Left colon (tissue), 2 donors: ENCODE measurements around the gene GLG1. TPM values are rescaled to one million over a fixed set of nuclear protein-coding genes. Genes with fewer than 3 reads are reported as not detected.
A peak's percentile ranks its signal among the peaks of the same experiment; 100 is the strongest.
"Not testable (repeated sequence)": the region's sequence is repeated elsewhere in the genome, so short reads cannot be mapped to it uniquely, and the experiment has no call there.

Experiments
- ATAC-seq: fragments of 200-7000 bp; cut with Tn5 transposase; one replicate; pipeline ENCODE4 v1.9.1; 2020; ENCODE audit warnings: mild to moderate bottlenecking, moderate library complexity
- DNase-seq, 2 donors: peaks; one replicate each; pipeline ENCODE4 v3.0.0-alpha.2; 2020
- intact Hi-C, 2 donors: fragments of 100-400 bp; cut with DNase I in 1 of 2; cut with micrococcal nuclease in 1 of 2; formaldehyde crosslinking; loops; one replicate each; pipeline versions ENCODE4 v1.11.2 to v1.14.0; 2022; cut with DNase I, micrococcal nuclease
- total RNA-seq, 2 donors: library from RNA; stranded (reverse); fragmentation: NEBNext Ultra II Directional; extraction: Animal tissue kit (Norgen Biotek cat#: 25700); gene quantifications; one replicate each; pipeline ENCODE4 v1.2.1, GENCODE V29; 2021
- donor health status: DM: no; HTN: no; CAD: no.
- donor health status: DM: yes; HTN: yes; CAD: no.

GLG1 gene
- total RNA-seq, 2 donors from 2014 or later: 97.1 to 99.5 TPM

DNA sequence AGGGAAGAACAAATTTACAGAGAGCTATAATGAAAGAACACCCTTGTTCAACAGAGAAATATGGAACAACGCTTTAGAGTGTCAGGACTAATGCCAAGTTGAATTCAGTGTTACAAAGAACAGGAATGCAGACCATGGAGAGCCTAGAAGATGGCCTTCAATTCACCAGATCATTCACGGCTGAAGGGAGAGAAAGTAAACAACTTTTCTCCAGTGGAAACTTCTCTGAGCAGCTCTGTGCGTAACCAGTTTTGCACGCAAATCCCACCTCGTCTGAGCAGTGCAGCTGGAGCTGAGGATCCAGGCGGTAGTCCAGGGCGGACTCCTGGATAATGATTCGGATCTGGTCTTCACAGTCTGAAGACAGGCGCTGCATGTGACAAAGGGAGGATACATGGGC, 145.1 kb downstream of the GLG1 start:
- intact Hi-C loops: no loop called here
- ATAC-seq (no peak), DNase-seq (no peak)

- intact Hi-C loops: no loop called here
- no peak for DNase-seq
- no peak for ATAC-seq
Observed at GRCh38 chr16:74460542-74460941, 146.4 kb downstream of the GLG1 start.

GRCh38 chr16:74456290-74456625, 150.7 kb downstream of the GLG1 start:
- ATAC-seq (no peak), DNase-seq (no peak)
- intact Hi-C loops: loop anchor here in 1 of 2 donors (10.0 kb wide), 1 partner anchor 169 kb away; no protein-coding TSS in a partner anchor

DNA sequence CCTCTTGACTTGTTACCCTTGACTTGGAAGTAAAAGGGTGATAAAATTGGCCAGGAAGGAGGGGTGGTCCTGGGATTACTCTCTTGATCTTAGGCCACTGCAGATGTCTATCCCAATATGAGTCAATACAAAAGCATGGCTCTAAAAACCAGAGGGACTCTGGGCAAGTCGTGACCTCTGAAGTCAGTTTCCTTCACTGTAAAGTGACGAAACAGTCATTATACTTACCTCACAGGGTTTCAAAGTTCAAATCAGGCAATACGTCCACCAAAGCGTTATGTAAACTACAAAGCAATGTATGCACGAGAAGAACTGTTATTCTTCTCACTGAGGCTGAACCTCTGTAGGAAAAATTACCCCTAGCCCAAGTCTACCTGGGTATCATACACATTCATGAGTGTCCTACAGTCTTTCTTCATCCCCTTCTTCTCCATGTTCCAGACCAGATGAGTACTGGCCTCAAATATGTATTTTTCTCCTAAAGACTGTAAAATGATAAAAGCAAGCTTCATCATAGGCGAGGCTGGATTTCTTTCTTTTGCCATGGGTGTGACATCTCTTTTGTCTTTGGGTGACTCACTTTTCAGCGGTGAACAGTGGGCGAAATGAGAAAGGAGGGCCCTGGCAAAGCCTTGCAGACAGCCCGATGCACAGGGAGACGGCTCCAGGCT, 151.2 kb downstream of the GLG1 start:
- intact Hi-C loops: loop anchor here in 1 of 2 donors (10.0 kb wide), 1 partner anchor 169 kb away; no protein-coding TSS in a partner anchor
- DNase-seq (no peak), ATAC-seq (peak; percentile 34)

DNA sequence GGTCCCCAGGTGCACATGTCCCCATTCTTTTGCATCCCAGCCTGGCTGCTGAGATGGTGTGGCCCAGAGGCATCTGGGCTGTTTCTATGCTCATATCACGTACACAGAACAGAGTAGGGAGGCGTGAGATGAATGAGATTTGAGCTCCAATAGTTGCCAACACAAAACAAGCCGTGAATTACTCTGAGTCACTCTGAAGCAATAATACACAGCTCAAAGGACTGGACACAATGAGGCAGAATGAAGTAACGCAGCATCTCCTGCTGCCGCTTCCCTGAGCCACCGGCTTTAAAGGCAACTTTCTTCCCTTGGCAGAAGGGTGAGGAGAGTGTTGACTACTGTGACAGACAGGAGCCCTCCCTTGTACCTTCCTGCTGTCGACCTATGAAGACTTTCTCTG, 151.7 kb downstream of the GLG1 start:
- ATAC-seq (peak; percentile 51), DNase-seq (no peak)
- intact Hi-C loops: loop anchor here in 1 of 2 donors (10.0 kb wide), 1 partner anchor 170 kb away; no protein-coding TSS in a partner anchor

DNA sequence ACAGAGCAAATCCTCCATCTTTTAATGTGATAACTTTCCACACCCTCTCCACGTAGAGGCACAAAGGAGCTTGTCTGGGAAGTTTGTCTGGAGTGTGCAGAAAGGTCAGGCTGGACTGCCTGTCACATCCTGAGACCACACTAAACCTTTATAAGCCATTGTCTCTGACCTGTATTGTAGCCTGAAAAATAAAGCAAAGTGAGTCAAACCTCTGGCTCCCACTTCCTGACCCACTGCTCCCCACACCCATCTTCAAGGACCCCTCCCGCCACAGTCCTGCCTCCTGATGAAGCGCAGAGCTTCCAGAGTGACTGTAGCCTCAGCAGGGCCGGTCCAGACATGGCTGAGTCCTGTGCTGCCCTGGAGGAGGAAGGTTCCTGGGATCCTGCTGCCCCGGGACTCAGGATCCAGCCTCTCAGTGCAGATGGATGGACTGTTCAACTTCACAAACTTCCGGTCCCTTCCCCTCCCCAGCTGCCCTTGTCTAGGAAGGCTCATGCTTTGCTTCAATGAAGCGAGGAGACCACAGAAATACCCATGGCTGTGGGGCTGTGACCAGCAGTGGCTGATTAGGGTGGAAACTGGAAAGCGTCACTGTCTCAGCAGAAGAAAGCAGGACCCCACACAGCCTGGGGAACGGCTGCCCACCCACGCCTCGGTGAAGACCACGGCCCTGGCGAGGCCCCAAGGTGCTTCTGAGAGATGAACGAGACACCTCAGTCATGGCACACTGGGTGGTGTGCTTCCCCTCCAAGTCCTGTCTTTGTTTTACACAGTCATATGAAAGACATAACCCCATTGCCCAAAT, 154.8 kb downstream of the GLG1 start:
- ATAC-seq: no peak
- intact Hi-C loops: loop anchor here in 1 of 2 donors (10.0 kb wide), 1 partner anchor 173 kb away; no protein-coding TSS in a partner anchor

GRCh38 chr16:74450967-74451760, 155.8 kb downstream of the GLG1 start:
- intact Hi-C loops: loop anchor here in 1 of 2 donors (10.0 kb wide), 1 partner anchor 174 kb away; no protein-coding TSS in a partner anchor
- DNase-seq (no peak), ATAC-seq (no peak)

More for the DNA sequence above, 154.8 kb downstream of the GLG1 start:
- no peak for DNase-seq

GRCh38 chr16:74450236-74450635, 156.7 kb downstream of the GLG1 start:
- intact Hi-C loops: loop anchor here in 1 of 2 donors (10.0 kb wide), 1 partner anchor 175 kb away; no protein-coding TSS in a partner anchor
- no peak for DNase-seq
- ATAC-seq: no peak

GRCh38 chr16:74449470-74449869, 157.4 kb downstream of the GLG1 start:
- ATAC-seq (peak; percentile 37), DNase-seq (peak; percentile 19 to 36)

GRCh38 chr16:74448990-74449389, 157.9 kb downstream of the GLG1 start:
- intact Hi-C loops: no loop called here
- ATAC-seq: peak; percentile 92
- peak; percentile 56 to 68 for DNase-seq

More at GRCh38 chr16:74449470-74449869, 157.4 kb downstream of the GLG1 start:
- intact Hi-C loops: no loop called here

GRCh38 chr16:74447578-74447977, 159.3 kb downstream of the GLG1 start:
- DNase-seq (no peak), ATAC-seq (no peak)
- intact Hi-C loops: no loop called here

DNA sequence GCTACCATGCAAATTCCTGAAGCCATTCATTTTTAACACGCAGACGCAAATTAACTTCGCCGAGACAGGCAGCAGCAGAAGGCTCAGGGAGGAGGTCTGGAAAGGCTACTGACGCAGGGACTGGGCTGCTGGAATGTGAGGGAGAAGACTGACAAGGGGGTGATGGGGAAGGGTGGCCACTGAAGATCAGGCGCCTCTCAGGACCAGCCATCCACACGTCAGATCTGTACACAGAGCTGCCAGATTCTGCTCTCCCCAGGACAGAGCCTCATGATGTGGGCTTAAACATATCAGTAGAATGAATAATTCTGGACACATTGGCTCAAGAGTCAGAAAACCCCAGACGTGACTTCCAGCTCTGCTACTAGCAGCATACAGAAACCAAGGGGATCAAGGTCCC, 160.0 kb downstream of the GLG1 start:
- intact Hi-C loops: no loop called here
- DNase-seq (no peak), ATAC-seq (no peak)

DNA sequence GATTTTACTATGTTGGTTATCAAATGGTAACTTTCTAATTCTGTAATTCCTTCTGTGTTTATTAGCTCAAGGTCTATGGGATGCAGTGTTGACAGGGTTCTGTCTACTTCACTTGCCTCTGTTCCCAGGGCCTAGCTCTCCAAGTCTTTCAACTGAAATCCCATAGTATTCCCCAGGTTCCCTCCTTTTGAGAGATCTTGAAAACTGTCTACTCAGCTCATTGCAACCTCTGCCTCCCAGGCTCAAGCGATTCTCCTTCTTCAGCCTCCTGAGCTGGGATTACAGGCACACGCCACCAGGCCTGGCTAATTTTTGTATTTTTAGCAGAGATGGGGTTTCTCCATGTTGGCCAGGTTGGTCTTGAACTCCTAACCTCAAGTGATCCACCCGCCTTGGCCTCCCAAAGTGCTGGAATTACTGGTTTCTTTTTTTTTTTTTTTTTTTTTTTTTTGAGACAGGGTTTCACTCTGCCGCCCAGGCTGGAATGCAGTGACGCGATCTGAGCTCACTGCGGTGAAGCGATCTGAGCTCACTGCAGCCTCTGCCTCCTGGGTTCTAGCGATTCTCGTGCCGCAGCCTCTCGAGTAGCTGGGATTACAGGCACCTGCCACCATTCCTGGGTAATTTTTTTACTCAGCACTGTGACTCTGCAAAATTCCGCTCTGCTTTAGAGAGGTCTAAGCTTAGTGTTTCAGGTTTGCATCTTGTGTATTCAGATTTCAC, 163.1 kb downstream of the GLG1 start:
- DNase-seq, intact Hi-C loops, ATAC-seq: not testable (repeated sequence)

DNA sequence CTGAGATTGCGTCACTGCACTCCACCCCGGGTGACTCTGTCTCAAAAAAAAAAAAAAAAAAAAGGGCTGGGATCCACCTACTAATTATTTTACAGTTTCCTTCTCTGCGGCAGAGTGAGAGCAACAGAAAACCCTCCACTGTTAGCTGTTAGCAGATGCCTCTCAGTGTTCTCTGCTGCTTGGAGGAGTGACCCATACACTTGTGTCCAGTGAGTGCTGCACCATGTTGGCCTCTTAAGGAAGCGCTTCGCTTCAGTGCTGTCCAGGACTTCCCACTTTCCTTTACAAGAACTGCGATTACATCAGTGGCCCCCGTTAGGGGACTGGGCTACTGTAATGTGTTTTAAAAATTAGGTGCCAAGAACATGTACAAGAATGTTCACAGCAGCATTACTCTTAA, 167.2 kb downstream of the GLG1 start:
- ATAC-seq: peak; percentile 70
- intact Hi-C loops: no loop called here
- no peak for DNase-seq

DNA sequence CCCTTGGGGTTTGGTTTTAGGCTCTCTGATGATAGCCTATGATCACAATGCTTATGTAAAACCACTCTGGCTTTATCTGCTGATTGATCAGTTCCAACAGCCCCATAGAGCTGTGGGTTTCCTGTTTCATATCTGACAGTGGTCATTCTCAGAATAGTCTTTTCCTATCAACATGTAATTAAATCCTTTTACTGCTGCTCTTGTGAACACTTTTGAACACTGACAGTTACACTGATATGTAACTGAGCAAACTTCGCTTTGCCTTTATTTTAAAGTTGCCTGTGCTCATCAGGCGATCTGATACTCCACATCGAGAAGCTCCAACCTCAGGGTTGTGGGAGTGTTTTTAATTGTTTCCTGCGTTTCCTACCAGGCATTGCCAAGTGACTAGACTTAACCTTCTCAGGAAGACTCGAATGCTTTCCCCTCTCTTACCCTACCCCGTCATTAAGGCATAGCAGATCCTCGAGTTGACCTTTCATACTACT, 168.4 kb downstream of the GLG1 start:
- no peak for DNase-seq
- ATAC-seq: no peak
- intact Hi-C loops: no loop called here

GRCh38 chr16:74431516-74431915, 175.4 kb downstream of the GLG1 start:
- DNase-seq: no peak
- intact Hi-C loops: no loop called here
- ATAC-seq: no peak

DNA sequence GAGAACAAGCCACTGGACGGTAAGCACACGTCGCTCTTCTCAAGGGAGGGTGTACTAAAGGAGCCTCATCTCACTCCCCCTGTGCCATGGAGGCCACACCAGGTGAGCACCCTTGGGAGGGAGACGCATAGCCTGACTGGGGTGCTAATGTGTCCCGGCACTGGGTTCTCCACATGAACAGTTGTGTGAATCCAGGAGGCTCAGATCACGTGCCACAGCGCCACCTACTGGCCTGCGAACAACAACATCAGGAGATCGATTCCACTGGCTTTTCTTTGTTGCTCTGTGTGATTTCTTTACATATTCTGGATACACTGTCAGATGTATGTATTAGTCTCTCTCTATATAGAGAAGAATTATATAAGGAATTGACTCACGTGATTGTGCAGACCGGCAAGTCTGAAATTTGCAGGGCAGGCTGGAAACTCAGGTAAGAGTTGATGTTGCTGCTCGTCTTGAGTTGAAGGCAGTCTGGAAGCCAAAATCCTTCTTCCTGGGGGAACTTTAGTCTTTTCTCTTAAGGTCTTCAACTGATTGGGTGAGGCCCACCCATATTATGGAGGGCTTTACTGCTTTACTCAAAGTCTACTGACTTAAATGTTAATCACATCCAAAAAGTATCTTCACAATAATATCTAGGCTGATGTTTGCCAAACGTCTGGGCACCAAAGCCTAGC, 176.7 kb downstream of the GLG1 start:
- DNase-seq (peak; percentile 33 to 63), ATAC-seq (peak; percentile 91)
- intact Hi-C loops: not testable (repeated sequence)

GRCh38 chr16:74428493-74428892, 178.4 kb downstream of the GLG1 start:
- intact Hi-C loops, DNase-seq: not testable (repeated sequence)
- peak; percentile 20 for ATAC-seq
